Ovary (tissue), 3 donors: ENCODE measurements around the gene CLTC.

Experiments used
- POLR2A ChIP-seq: fragments of 450-650 bp; IDR thresholded peaks from one replicate; pipeline ENCODE4 v1.6.1; 2017; ENCODE audit warnings: antibody characterized with exemption, mild to moderate bottlenecking, moderate library complexity
- TF ChIP-seq, protein P1 (sequence below), 3 donors: fragments of 450-650 bp in 2 of 3; fragments of 200-600 bp in 1 of 3; IDR thresholded peaks; one replicate each; pipeline versions ENCODE4 v1.5.1 to v1.8.0; 2016 to 2022; ENCODE audit warnings: antibody characterized with exemption in 3 of 3, mild to moderate bottlenecking in 1 of 3
- donor health status: DM: no; HTN: no; CAD: no.

DNA sequence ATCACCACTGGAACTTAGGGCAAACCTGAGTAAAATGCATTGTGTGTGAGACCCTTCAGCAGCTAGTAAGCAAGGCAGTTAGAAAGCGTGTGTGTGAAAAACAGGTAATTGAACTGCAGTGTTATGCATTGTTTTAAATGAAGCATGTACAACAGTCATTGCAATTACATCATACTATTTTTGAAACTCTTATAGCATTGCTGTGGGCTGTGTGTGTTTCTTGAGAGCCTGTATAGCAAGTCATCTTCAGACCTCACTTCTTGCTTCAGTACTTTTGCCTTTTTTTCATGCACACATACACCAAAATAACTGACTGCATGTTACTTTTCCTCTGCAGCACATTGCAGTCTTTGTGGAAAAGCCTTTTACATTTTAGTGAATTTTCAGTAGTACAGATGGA is 68.3 kb downstream of the CLTC start:
- TF ChIP-seq, protein P1, sequence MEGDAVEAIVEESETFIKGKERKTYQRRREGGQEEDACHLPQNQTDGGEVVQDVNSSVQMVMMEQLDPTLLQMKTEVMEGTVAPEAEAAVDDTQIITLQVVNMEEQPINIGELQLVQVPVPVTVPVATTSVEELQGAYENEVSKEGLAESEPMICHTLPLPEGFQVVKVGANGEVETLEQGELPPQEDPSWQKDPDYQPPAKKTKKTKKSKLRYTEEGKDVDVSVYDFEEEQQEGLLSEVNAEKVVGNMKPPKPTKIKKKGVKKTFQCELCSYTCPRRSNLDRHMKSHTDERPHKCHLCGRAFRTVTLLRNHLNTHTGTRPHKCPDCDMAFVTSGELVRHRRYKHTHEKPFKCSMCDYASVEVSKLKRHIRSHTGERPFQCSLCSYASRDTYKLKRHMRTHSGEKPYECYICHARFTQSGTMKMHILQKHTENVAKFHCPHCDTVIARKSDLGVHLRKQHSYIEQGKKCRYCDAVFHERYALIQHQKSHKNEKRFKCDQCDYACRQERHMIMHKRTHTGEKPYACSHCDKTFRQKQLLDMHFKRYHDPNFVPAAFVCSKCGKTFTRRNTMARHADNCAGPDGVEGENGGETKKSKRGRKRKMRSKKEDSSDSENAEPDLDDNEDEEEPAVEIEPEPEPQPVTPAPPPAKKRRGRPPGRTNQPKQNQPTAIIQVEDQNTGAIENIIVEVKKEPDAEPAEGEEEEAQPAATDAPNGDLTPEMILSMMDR (IDR thresholded peaks at IDR 0.05) = no peak
- no peak for TF ChIP-seq POLR2A
